Fibroblast of lung (primary cell): ENCODE results near the gene NUDT4. TPM values are rescaled to one million over a fixed set of nuclear protein-coding genes. Genes with fewer than 3 reads are reported as not detected.

Experiments used
- DNase-seq, 2 donors: peaks; one replicate each; pipeline versions ENCODE4 v3.0.0 to v3.0.0-alpha.2; 2010; ENCODE audit warnings: low read depth in 2 of 2
- H2AFZ ChIP-seq: 2 replicates; pipeline ENCODE4 v1.5.1; 2012; ENCODE audit warnings: low read length, control low read depth, inconsistent platforms
- H3K27ac ChIP-seq: 2 replicates; pipeline ENCODE4 v1.5.1; 2011; ENCODE audit warnings: low read length, control low read depth; ENCODE audit not compliant: insufficient read depth
- H3K27me3 ChIP-seq: 2 replicates; pipeline ENCODE4 v1.5.1; 2011; ENCODE audit warnings: mild to moderate bottlenecking, low read length; ENCODE audit not compliant: control insufficient read depth, insufficient read depth
- H3K36me3 ChIP-seq: 2 replicates; pipeline ENCODE4 v1.5.1; 2011; ENCODE audit warnings: low read length; ENCODE audit not compliant: control insufficient read depth, insufficient read depth
- H3K4me1 ChIP-seq: 2 replicates; pipeline ENCODE4 v1.5.1; 2011; ENCODE audit warnings: low read length; ENCODE audit not compliant: control insufficient read depth, insufficient read depth; ENCODE audit errors: extremely low read depth
- H3K4me2 ChIP-seq: 2 replicates; pipeline ENCODE4 v1.5.1; 2011; ENCODE audit warnings: low read length, control low read depth; ENCODE audit not compliant: insufficient read depth; ENCODE audit errors: extremely low read depth
- H3K4me3 ChIP-seq, 4 experiments: fragments of 200-600 bp in 1 of 4; sonication (generic) in 1 of 4; replicated peaks in 1 of 4; 2 replicates each; pipeline ENCODE4 v1.5.1; 2011 to 2016; ENCODE audit warnings: low read length in 4 of 4, low read depth in 3 of 4, mild to moderate bottlenecking in 3 of 4, control low read depth in 2 of 4, inconsistent platforms in 1 of 4, mixed read lengths in 1 of 4; ENCODE audit not compliant: insufficient read depth in 1 of 4; ENCODE audit errors: control extremely low read depth in 1 of 4
- H3K79me2 ChIP-seq: 2 replicates; pipeline ENCODE4 v1.5.1; 2012; ENCODE audit warnings: mild to moderate bottlenecking, low read length, inconsistent platforms; ENCODE audit not compliant: control insufficient read depth, insufficient read depth
- H3K9ac ChIP-seq: 2 replicates; pipeline ENCODE4 v1.5.1; 2011; ENCODE audit warnings: mild to moderate bottlenecking, low read length, control low read depth; ENCODE audit not compliant: insufficient read depth
- H3K9me3 ChIP-seq: 2 replicates; pipeline ENCODE4 v1.5.1; 2012; ENCODE audit warnings: low read depth, low read length; ENCODE audit not compliant: control insufficient read depth, insufficient read depth
- H4K20me1 ChIP-seq: 2 replicates; pipeline ENCODE4 v1.5.1; 2011; ENCODE audit warnings: low read length; ENCODE audit not compliant: control insufficient read depth, insufficient read depth; ENCODE audit errors: extremely low read depth
- CTCF ChIP-seq, 2 donors: IDR thresholded peaks in 1 of 2; conservative IDR thresholded peaks in 1 of 2; 1 replicate in 1 of 2; 2 replicates in 1 of 2; pipeline ENCODE4 v1.5.1; 2011 to 2012; ENCODE audit warnings: low read length in 2 of 2, control low read depth in 1 of 2, inconsistent platforms in 1 of 2, low read depth in 1 of 2, mild to moderate bottlenecking in 1 of 2
- EZH2 ChIP-seq: IDR thresholded peaks from 2 replicates; pipeline ENCODE4 v1.5.1; 2012; ENCODE audit warnings: low read length, control low read depth, mild to moderate bottlenecking; ENCODE audit errors: missing control alignments
- polyA plus RNA-seq, 2 donors: library from polyadenylated mRNA; depleted of rRNA in 1 of 2; stranded (reverse) in 1 of 2; unstranded in 1 of 2; fragments of >200 nt; gene quantifications; 2 replicates each; pipeline ENCODE4 v1.2.1, GENCODE V29; 2011 to 2012; ENCODE audit warnings: missing spikeins in 1 of 2
- total RNA-seq: library from RNA; depleted of rRNA; stranded (reverse); fragments of >200 nt; gene quantifications from 2 replicates; pipeline ENCODE4 v1.2.1, GENCODE V29; 2014

NUDT4 gene
- total and polyA plus RNA-seq, 2 donors (not counting 1 experiment from before 2014, with no cell fraction given), result 56.6 to 73.5 TPM

- Histone ChIP-seq H4K20me1 (no peaks in the 10 kb centered on the region), H3K36me3 (no peaks in the 10 kb centered on the region), H3K4me3 (no peak overlapping the region), H3K4me2 (no peak overlapping the region), H3K4me1 (no peaks in the 10 kb centered on the region), H3K27ac (no peak overlapping the region), H3K9me3 (no peaks in the 10 kb centered on the region), H3K79me2 (no peaks in the 10 kb centered on the region), H2AFZ (no peak overlapping the region), H3K9ac (no peak overlapping the region), H3K27me3 (no peaks in the 10 kb centered on the region)
- TF ChIP-seq EZH2, result no peak
- TF ChIP-seq CTCF (conservative IDR thresholded peaks at IDR 0.05 in 1 of 2, IDR thresholded peaks at IDR 0.05 in 1 of 2; ENCODE audit: low read depth in 1 of 2, low read length in 2 of 2), result no peak
- no peak for DNase-seq
Measured at GRCh38 chr12:93335603-93336162, 42.0 kb upstream of the NUDT4 start.

DNA sequence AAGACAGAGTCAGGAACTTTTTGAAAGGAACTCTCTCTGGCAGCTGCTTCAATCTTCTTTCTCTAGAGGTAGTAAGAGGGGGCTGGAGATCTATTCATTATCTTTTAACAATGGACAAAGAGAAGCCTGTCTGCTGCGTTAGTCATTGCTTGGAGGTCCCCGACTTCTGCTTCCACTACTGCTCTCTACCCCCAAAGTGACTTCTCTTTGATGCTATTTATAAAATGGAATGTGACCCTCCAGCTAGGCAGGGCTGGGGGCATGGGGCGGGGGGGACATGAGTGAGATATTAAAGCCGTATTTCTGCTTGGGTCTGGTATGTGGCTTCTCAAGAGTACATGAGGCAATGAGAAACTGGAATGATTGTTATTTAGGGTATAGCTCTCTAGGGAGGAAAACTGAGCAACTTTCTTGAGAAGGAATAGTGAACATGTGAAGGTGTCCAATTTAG is 41.4 kb upstream of the NUDT4 start:
- no peaks in the 10 kb centered on the region for H4K20me1 ChIP-seq
- H3K36me3 ChIP-seq, result no peaks in the 10 kb centered on the region
- DNase-seq, result peak in 1 of 2 donors; percentile 68
- H3K4me1 ChIP-seq, result no peaks in the 10 kb centered on the region
- H3K9ac ChIP-seq, result no peak overlapping the region
- H3K27ac ChIP-seq, result no peak overlapping the region
- no peak for TF ChIP-seq EZH2
- no peak for TF ChIP-seq CTCF (conservative IDR thresholded peaks at IDR 0.05 in 1 of 2, IDR thresholded peaks at IDR 0.05 in 1 of 2; ENCODE audit: low read depth in 1 of 2, low read length in 2 of 2)
- no peaks in the 10 kb centered on the region for H3K79me2 ChIP-seq
- H3K27me3 ChIP-seq, result no peaks in the 10 kb centered on the region
- no peaks in the 10 kb centered on the region for H3K9me3 ChIP-seq
- no peak overlapping the region for H3K4me3 ChIP-seq
- H2AFZ ChIP-seq, result no peak overlapping the region
- no peak overlapping the region for H3K4me2 ChIP-seq

GRCh38 chr12:93338598-93338997 is 39.1 kb upstream of the NUDT4 start:
- DNase-seq, result no peak
- no peak overlapping the region for H3K27ac ChIP-seq
- H3K79me2 ChIP-seq, result no peaks in the 10 kb centered on the region
- H2AFZ ChIP-seq, result no peak overlapping the region
- H3K27me3 ChIP-seq, result no peaks in the 10 kb centered on the region
- no peak overlapping the region for H3K9ac ChIP-seq
- no peak overlapping the region for H3K4me3 ChIP-seq
- no peaks in the 10 kb centered on the region for H3K4me1 ChIP-seq
- H3K36me3 ChIP-seq, result no peaks in the 10 kb centered on the region
- no peaks in the 10 kb centered on the region for H4K20me1 ChIP-seq
- TF ChIP-seq EZH2 (no peak), CTCF (conservative IDR thresholded peaks at IDR 0.05 in 1 of 2, IDR thresholded peaks at IDR 0.05 in 1 of 2; ENCODE audit: low read depth in 1 of 2, low read length in 2 of 2) (no peak)
- H3K4me2 ChIP-seq, result no peak overlapping the region
- no peaks in the 10 kb centered on the region for H3K9me3 ChIP-seq
